HepG2 (cell line): ENCODE measurements around the gene SGSM1. TPM values are rescaled to one million over a fixed set of nuclear protein-coding genes. Genes with fewer than 3 reads are reported as not detected.

Source experiments
- ARNT2 ChIP-seq: sonication (generic); formaldehyde crosslinking; IDR thresholded peaks from 2 replicates; pipeline ENCODE4 v1.8.0; 2022; ENCODE audit warnings: mild to moderate bottlenecking, low read depth, missing genetic modification reagents, moderate library complexity
- BHLHE40 ChIP-seq: IDR thresholded peaks from 2 replicates; pipeline ENCODE4 v1.6.1; 2011; ENCODE audit warnings: low read length, improper control_type of control experiment
- CSRNP2 ChIP-seq: sonication (generic); formaldehyde crosslinking; conservative IDR thresholded peaks from 2 replicates; pipeline ENCODE4 v1.8.0; 2022; ENCODE audit warnings: low read depth, missing genetic modification reagents
- EED ChIP-seq: sonication (generic); formaldehyde crosslinking; IDR thresholded peaks from 2 replicates; pipeline ENCODE4 v1.5.0; 2020; ENCODE audit warnings: mild to moderate bottlenecking, missing genetic modification reagents
- FLYWCH1 ChIP-seq: sonication (generic); formaldehyde crosslinking; IDR thresholded peaks from 2 replicates; pipeline ENCODE4 v1.8.1; 2023; ENCODE audit warnings: mild to moderate bottlenecking, missing genetic modification reagents
- GRHL1 ChIP-seq: sonication (generic); formaldehyde crosslinking; conservative IDR thresholded peaks from 2 replicates; pipeline ENCODE4 v1.8.0; 2022; ENCODE audit warnings: missing genetic modification reagents
- HHEX ChIP-seq: IDR thresholded peaks from 2 replicates; pipeline ENCODE4 v1.6.1; 2016; ENCODE audit warnings: control low read depth
- HMGA1 ChIP-seq: sonication (generic); formaldehyde crosslinking; conservative IDR thresholded peaks from 2 replicates; pipeline ENCODE4 v1.4.0; 2020; ENCODE audit warnings: missing genetic modification reagents
- NFAT5 ChIP-seq: sonication (generic); formaldehyde crosslinking; IDR thresholded peaks from 2 replicates; pipeline ENCODE4 v1.4.0; 2020; ENCODE audit warnings: missing genetic modification reagents
- POGK ChIP-seq: sonication (generic); formaldehyde crosslinking; conservative IDR thresholded peaks from 2 replicates; pipeline ENCODE4 v1.8.0; 2022; ENCODE audit warnings: mild to moderate bottlenecking, moderate library complexity, missing genetic modification reagents
- SNRNP70 ChIP-seq: fragments of 200-400 bp; formaldehyde crosslinking; IDR thresholded peaks from 2 replicates; pipeline ENCODE4 v1.6.1; 2017; ENCODE audit warnings: mild to moderate bottlenecking, low read depth, low read length, moderate library complexity
- ZBTB1 ChIP-seq: sonication (generic); formaldehyde crosslinking; IDR thresholded peaks from 2 replicates; pipeline ENCODE4 v1.4.0; 2020; ENCODE audit warnings: missing genetic modification reagents, borderline replicate concordance
- ZBTB42 ChIP-seq: sonication (generic); formaldehyde crosslinking; IDR thresholded peaks from 2 replicates; pipeline ENCODE4 v1.5.0; 2020; ENCODE audit warnings: mild to moderate bottlenecking, missing genetic modification reagents
- ZNF235 ChIP-seq: sonication (generic); formaldehyde crosslinking; IDR thresholded peaks from 2 replicates; pipeline ENCODE4 v1.8.1; 2023; ENCODE audit warnings: mild to moderate bottlenecking, missing genetic modification reagents, borderline replicate concordance
- ZNF432 ChIP-seq: sonication (generic); formaldehyde crosslinking; IDR thresholded peaks from 2 replicates; pipeline ENCODE4 v1.5.0; 2020; ENCODE audit warnings: missing genetic modification reagents, mild to moderate bottlenecking, borderline replicate concordance
- ZNF44 ChIP-seq: sonication (generic); formaldehyde crosslinking; IDR thresholded peaks from 2 replicates; pipeline ENCODE4 v1.5.1; 2020; ENCODE audit warnings: mild to moderate bottlenecking, missing genetic modification reagents
- ZNF629 ChIP-seq: sonication (generic); formaldehyde crosslinking; conservative IDR thresholded peaks from 2 replicates; pipeline ENCODE4 v1.5.0; 2020; ENCODE audit warnings: missing genetic modification reagents
- polyA plus RNA-seq, 8 experiments: library from polyadenylated mRNA; depleted of rRNA in 3 of 8; stranded (reverse) in 7 of 8; unstranded in 1 of 8; fragments of >200 nt; fragmentation: Illumina TruSeq in 4 of 8; extraction: Trizol in 4 of 8; gene quantifications; 2 replicates each; pipeline versions ENCODE4 v1.2.1 to v1.2.3, GENCODE V29; 2011 to 2016; ENCODE audit warnings: low read depth in 4 of 8, missing spikeins in 1 of 8, mixed read lengths in 1 of 8; ENCODE audit not compliant: insufficient read depth in 1 of 8
- total RNA-seq, 5 experiments: library from RNA; depleted of rRNA; stranded (reverse); fragments of >200 nt; fragmentation: Illumina TruSeq; extraction: Trizol; gene quantifications; 2 replicates each; pipeline ENCODE4 v1.2.3, GENCODE V29; 2016; ENCODE audit warnings: low read depth in 1 of 5

Gene SGSM1
- total and polyA plus RNA-seq, 2 of the 13 experiments (the other 11 are each of a cell fraction or from before 2014, with no cell fraction given): 0.07 TPM; not detected in 1

GRCh38 chr22:24951942-24952836 lies 146.2 kb downstream of the SGSM1 start, which contains the start of gene KIAA1671 (continued):
- TF ChIP-seq ZBTB42 (no peak), ZNF235 (CRISPR knock-in tag) (0 out of 2 replicates have a peak, but pooled peaks have one; percentile 31), GRHL1 (CRISPR knock-in tag) (no peak), ZNF629 (peak; percentile 61; the same call in 1 of the 2 replicates), HMGA1 (no peak), ZNF432 (CRISPR knock-in tag) (no peak), NFAT5 (CRISPR knock-in tag) (peak; percentile 40; the same call in 1 of the 2 replicates), ZNF44 (CRISPR knock-in tag) (0 out of 2 replicates have a peak, but pooled peaks have one; percentile 40), BHLHE40 (no peak), HHEX (CRISPR knock-in tag) (no peak), CSRNP2 (CRISPR knock-in tag) (no peak), SNRNP70 (no peak), ZBTB1 (no peak), POGK (CRISPR knock-in tag) (peak; percentile 41; the same call in 1 of the 2 replicates), ARNT2 (CRISPR knock-in tag) (peak; percentile 23; the same call in 1 of the 2 replicates), EED (CRISPR knock-in tag) (no peak), FLYWCH1 (no peak)
